HG02571 (cell line): ENCODE data around the gene MMP2.

Experiments
- ATAC-seq: cut with Tn5 transposase; IDR thresholded peaks from one replicate; pipeline ENCODE4 v1.9.1; 2021; ENCODE audit warnings: mild to moderate bottlenecking, moderate library complexity; ENCODE audit not compliant: unreplicated experiment

MMP2 gene

DNA sequence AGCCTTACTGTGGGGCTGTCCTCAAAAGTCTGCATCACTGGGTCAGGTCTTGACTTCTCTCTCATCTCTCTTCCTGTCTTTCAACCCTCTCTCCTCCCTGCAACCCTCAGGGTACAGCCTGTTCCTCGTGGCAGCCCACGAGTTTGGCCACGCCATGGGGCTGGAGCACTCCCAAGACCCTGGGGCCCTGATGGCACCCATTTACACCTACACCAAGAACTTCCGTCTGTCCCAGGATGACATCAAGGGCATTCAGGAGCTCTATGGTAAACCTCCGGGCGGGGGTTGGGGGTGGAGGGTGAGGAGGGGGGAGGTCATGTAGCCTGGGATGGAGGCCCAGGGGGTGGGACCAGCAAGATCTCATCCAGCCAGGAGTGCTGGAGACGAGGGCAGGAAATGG is 12.7 kb downstream of the MMP2 start:
- no peak for ATAC-seq

GRCh38 chr16:55492756-55493380 is 13.9 kb downstream of the MMP2 start:
- no peak for ATAC-seq

GRCh38 chr16:55494994-55495421 is 16.0 kb downstream of the MMP2 start:
- ATAC-seq: no peak

- no peak for ATAC-seq
Observed at GRCh38 chr16:55495616-55496289, 16.8 kb downstream of the MMP2 start.

GRCh38 chr16:55496509-55497145 is 17.6 kb downstream of the MMP2 start:
- ATAC-seq: no peak

GRCh38 chr16:55497558-55497957 is 18.6 kb downstream of the MMP2 start:
- ATAC-seq: no peak

- ATAC-seq: no peak
Observed at GRCh38 chr16:55498101-55498500, 19.1 kb downstream of the MMP2 start.

DNA sequence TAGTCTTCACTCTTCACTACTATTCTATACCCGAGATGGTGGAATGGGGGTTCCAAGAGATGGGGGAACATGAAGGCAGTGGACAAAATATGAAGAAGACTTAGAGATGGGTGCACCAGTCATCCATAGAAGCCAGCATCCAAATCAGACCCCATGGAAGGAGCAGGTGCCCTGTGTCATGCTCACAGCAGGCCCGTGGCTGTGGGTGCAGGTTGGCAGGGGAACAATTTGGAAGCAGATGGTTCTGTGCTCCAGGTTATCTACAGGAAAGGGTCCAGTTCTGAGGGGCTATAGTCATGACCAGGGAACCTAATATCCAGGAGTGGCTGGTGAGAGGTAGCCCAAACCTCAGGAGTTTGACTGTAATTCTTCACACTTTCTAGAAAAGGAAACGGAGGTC is 20.3 kb downstream of the MMP2 start:
- no peak for ATAC-seq

GRCh38 chr16:55499951-55500529 is 21.0 kb downstream of the MMP2 start:
- no peak for ATAC-seq

DNA sequence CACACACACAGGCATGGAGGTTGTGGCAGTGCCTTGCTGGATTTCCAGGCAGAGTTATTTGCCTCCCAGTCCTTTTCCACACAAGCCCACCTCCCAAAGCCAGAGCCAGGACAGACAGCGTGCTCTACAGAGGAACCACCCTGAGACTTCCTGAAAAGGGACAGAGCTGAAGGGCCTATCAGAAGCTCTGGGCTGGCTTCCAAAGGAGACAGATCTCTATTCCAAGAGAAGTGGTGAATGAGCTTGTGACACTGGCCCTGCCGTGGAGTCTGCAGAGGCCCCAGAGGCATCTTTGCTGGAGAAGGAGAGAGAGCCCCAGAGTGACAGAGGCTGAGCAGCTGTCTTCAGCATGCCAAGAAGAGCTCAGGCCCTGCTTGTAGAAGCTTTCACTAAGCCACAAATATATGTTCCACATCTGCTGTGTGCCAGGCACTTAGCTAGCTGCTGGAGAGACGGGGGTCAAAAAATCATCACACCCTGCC is 21.6 kb downstream of the MMP2 start:
- ATAC-seq: no peak

DNA sequence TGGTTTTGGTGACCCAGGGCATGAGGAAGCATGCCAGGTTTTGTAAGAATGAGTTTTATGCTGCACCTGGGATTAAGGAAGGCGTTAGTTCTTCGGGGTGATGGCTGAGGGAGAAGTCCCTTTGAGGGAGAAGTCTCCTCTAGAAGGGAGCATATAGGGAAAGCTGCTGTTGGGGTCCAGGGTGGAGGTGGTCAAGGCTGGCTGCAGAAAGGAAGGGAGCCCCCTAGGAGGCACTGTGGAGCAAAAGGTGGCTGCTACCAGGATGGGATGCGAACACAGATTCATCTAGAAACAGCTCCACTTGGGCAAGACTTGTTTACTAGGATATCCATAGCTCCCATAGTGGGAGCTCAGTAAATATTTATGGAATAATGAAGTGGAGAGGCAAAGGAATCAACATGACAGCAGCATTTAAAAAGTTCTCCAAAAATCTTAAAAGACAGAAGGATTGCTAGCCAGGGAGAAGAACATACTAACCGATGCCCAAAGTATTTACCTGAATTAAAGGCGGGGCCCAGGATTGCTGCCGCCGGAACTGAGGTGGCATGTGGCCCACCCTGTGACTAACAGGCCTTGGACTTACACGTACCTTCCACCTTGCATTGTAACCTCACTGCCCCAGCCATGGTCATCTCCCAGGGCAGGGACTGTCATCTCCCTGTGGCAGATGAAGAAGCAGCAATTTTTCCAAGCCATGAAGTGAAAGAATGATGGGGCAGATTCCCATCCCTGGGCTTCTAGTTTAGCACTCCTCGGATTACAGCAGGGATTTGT is 22.7 kb downstream of the MMP2 start:
- no peak for ATAC-seq

- ATAC-seq: no peak
Observed at GRCh38 chr16:55502801-55503366, 23.9 kb downstream of the MMP2 start.

- no peak for ATAC-seq
Observed at GRCh38 chr16:55503726-55504550, 24.9 kb downstream of the MMP2 start.

- no peak for ATAC-seq
Observed at GRCh38 chr16:55505333-55506015, 26.5 kb downstream of the MMP2 start.

DNA sequence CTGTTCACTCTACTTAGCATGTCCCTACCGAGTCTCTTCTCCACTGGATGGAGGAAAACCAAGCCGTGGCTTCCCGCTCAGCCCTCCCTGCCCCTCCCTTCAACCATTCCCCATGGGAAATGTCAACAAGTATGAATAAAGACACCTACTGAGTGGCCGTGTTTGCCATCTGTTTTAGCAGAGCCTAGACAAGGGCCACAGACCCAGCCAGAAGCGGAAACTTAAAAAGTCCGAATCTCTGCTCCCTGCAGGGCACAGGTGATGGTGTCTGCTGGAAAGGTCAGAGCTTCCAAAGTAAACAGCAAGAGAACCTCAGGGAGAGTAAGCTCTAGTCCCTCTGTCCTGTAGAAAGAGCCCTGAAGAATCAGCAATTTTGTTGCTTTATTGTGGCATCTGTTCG is 27.1 kb downstream of the MMP2 start:
- ATAC-seq: no peak

DNA sequence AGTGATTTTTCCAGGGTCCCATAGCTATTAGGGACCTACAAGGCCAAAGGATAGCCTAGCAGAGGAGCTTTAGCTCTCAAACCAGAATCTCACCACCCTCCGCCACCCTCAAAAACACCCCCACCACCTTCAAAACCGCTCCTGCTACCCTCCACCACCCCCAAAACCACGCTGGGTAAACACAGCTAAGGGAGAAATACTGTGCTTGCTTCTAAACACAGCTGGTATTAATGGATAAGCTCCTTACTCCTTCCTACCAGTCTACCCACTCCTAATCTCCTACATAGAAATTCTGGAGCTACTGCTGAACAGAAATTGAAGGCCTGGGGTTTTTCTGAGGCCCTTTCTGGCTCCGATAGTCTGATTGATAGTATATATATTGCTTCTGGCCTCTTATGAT is 27.7 kb downstream of the MMP2 start:
- no peak for ATAC-seq

- no peak for ATAC-seq
Observed at GRCh38 chr16:55508271-55508921, 29.4 kb downstream of the MMP2 start.
